Adrenal gland (tissue), 5 donors: ENCODE measurements around the gene MAJIN.

Experiments used
- POLR2A ChIP-seq, 2 donors: fragments of 450-650 bp; IDR thresholded peaks; one replicate each; pipeline ENCODE4 v1.6.1; 2017; ENCODE audit warnings: antibody characterized with exemption in 2 of 2, mild to moderate bottlenecking in 2 of 2, moderate library complexity in 1 of 2
- TF ChIP-seq, protein P1 (sequence below), 6 experiments: fragments of 450-650 bp in 4 of 6; fragments of 200-600 bp in 2 of 6; sonication (generic) in 1 of 6; IDR thresholded peaks; 1 replicate in 5 of 6; 2 replicates in 1 of 6; pipeline versions ENCODE4 v1.5.1 to v1.8.0; 2016 to 2021; ENCODE audit warnings: antibody characterized with exemption in 6 of 6, mild to moderate bottlenecking in 2 of 6, moderate library complexity in 1 of 6
- donor health status: DM: no; HTN: no; CAD: no.

DNA sequence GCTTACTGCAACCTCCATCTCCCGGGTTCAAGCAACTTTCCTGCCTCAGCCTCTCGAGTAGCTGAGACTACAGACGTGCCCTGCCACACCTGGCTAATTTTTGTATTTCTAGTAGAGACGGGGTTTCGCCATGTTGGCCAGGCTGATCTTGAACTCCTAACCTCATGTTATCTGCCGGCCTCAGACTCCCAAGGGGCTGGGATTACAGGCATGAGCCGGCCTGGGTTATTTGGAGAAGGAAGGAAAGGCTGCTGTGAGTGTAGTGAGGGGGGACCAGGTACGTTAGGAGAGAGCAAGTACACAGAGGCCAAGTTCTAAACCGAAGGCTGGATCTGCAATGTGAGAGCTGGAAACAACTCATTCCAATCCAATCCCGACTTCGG lies 24.4 kb upstream of the MAJIN start:
- no peak for TF ChIP-seq POLR2A (IDR thresholded peaks at IDR 0.05)
- TF ChIP-seq, protein P1, sequence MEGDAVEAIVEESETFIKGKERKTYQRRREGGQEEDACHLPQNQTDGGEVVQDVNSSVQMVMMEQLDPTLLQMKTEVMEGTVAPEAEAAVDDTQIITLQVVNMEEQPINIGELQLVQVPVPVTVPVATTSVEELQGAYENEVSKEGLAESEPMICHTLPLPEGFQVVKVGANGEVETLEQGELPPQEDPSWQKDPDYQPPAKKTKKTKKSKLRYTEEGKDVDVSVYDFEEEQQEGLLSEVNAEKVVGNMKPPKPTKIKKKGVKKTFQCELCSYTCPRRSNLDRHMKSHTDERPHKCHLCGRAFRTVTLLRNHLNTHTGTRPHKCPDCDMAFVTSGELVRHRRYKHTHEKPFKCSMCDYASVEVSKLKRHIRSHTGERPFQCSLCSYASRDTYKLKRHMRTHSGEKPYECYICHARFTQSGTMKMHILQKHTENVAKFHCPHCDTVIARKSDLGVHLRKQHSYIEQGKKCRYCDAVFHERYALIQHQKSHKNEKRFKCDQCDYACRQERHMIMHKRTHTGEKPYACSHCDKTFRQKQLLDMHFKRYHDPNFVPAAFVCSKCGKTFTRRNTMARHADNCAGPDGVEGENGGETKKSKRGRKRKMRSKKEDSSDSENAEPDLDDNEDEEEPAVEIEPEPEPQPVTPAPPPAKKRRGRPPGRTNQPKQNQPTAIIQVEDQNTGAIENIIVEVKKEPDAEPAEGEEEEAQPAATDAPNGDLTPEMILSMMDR (IDR thresholded peaks at IDR 0.05), result no peak
